Right atrium auricular region (tissue), 2 donors: ENCODE results near the gene PCGF3. TPM values are rescaled to one million over a fixed set of nuclear protein-coding genes. Genes with fewer than 3 reads are reported as not detected.

Source experiments
- DNase-seq: peaks from one replicate; pipeline ENCODE4 v3.0.0-alpha.2; 2019; ENCODE audit warnings: low spot score
- H3K27ac ChIP-seq, 2 donors: fragments of 200-600 bp; sonication (generic); 1 replicate in 1 of 2; 2 replicates in 1 of 2; pipeline ENCODE4 v1.5.1; 2016 to 2019
- H3K27me3 ChIP-seq, 2 donors: fragments of 200-600 bp; sonication (generic); one replicate each; pipeline versions ENCODE4 v1.5.1 to v1.6.0; 2017 to 2019
- H3K36me3 ChIP-seq: fragments of 200-600 bp; sonication (generic); one replicate; pipeline ENCODE4 v1.5.1; 2016
- H3K4me1 ChIP-seq, 2 donors: fragments of 200-600 bp; sonication (generic); one replicate each; pipeline versions ENCODE4 v1.5.1 to v1.6.0; 2017 to 2019
- H3K4me3 ChIP-seq, 2 donors: fragments of 200-600 bp; sonication (generic); 1 replicate in 1 of 2; 2 replicates in 1 of 2; pipeline ENCODE4 v1.5.1; 2017 to 2019; ENCODE audit warnings: mild to moderate bottlenecking in 1 of 2, moderate library complexity in 1 of 2
- H3K9me3 ChIP-seq, 2 donors: fragments of 200-600 bp; sonication (generic); one replicate each; pipeline ENCODE4 v1.5.1; 2019
- CTCF ChIP-seq, 2 donors: fragments of 200-600 bp; sonication (generic); IDR thresholded peaks; one replicate each; pipeline ENCODE4 v1.5.1; 2019; ENCODE audit warnings: antibody characterized with exemption in 2 of 2
- total RNA-seq, 2 donors: library from RNA; depleted of rRNA; stranded (reverse); fragments of >200 nt; gene quantifications; one replicate each; pipeline ENCODE4 v1.1.0, GENCODE V29; 2016

The PCGF3 gene
- total RNA-seq, 2 donors from 2014 or later: 17.9 to 22.6 TPM

GRCh38 chr4:763191-763810 is 57.7 kb downstream of the PCGF3 start:
- peaks cover 72% of the 10 kb centered on the region for H3K36me3 ChIP-seq
- no peak for DNase-seq
- H3K9me3 ChIP-seq: no peaks in the 10 kb centered on the region

GRCh38 chr4:763922-764321 is 58.3 kb downstream of the PCGF3 start:
- peaks cover 76% of the 10 kb centered on the region for H3K36me3 ChIP-seq

More at GRCh38 chr4:763191-763810, 57.7 kb downstream of the PCGF3 start:
- H3K4me1 ChIP-seq: peaks cover 0 to 6% of the 10 kb centered on the region in 2 donors
- H3K27me3 ChIP-seq: no peaks in the 10 kb centered on the region
- no peak for TF ChIP-seq CTCF (IDR thresholded peaks at IDR 0.05)
- H3K27ac ChIP-seq: no peak overlapping the region
- no peak overlapping the region for H3K4me3 ChIP-seq

GRCh38 chr4:764405-765169 is 59.0 kb downstream of the PCGF3 start:
- no peak for DNase-seq
- H3K9me3 ChIP-seq: no peaks in the 10 kb centered on the region

More at GRCh38 chr4:763922-764321, 58.3 kb downstream of the PCGF3 start:
- no peak overlapping the region for H3K4me3 ChIP-seq
- peaks cover 0 to 8% of the 10 kb centered on the region in 2 donors for H3K4me1 ChIP-seq
- no peak overlapping the region for H3K27ac ChIP-seq
- DNase-seq: no peak
- no peaks in the 10 kb centered on the region for H3K27me3 ChIP-seq
- H3K9me3 ChIP-seq: no peaks in the 10 kb centered on the region
- no peak for TF ChIP-seq CTCF (IDR thresholded peaks at IDR 0.05)

GRCh38 chr4:766152-766515 is 60.5 kb downstream of the PCGF3 start:
- H3K36me3 ChIP-seq: peaks cover 86% of the 10 kb centered on the region
- DNase-seq: no peak
- no peak overlapping the region for H3K27ac ChIP-seq
- no peaks in the 10 kb centered on the region for H3K9me3 ChIP-seq
- no peaks in the 10 kb centered on the region for H3K27me3 ChIP-seq
- no peak overlapping the region for H3K4me3 ChIP-seq
- H3K4me1 ChIP-seq: peaks cover 0 to 11% of the 10 kb centered on the region in 2 donors
- no peak for TF ChIP-seq CTCF (IDR thresholded peaks at IDR 0.05)

More at GRCh38 chr4:764405-765169, 59.0 kb downstream of the PCGF3 start:
- H3K4me1 ChIP-seq: peaks cover 0 to 10% of the 10 kb centered on the region in 2 donors
- no peak overlapping the region for H3K4me3 ChIP-seq
- H3K27ac ChIP-seq: no peak overlapping the region
- no peaks in the 10 kb centered on the region for H3K27me3 ChIP-seq
- peaks cover 82% of the 10 kb centered on the region for H3K36me3 ChIP-seq
- no peak for TF ChIP-seq CTCF (IDR thresholded peaks at IDR 0.05)

- no peak overlapping the region for H3K27ac ChIP-seq
- H3K4me1 ChIP-seq: peaks cover 0 to 17% of the 10 kb centered on the region in 2 donors
- no peak overlapping the region for H3K4me3 ChIP-seq
- no peak for TF ChIP-seq CTCF (IDR thresholded peaks at IDR 0.05)
- H3K36me3 ChIP-seq: peaks cover 80% of the 10 kb centered on the region
- H3K27me3 ChIP-seq: no peaks in the 10 kb centered on the region
- DNase-seq: no peak
- H3K9me3 ChIP-seq: no peaks in the 10 kb centered on the region
Measured at GRCh38 chr4:766559-767283, 61.1 kb downstream of the PCGF3 start.
